SK-N-SH (cell line): Measurements from ENCODE around the gene GPN1. TPM values are rescaled to one million over a fixed set of nuclear protein-coding genes. Genes with fewer than 3 reads are reported as not detected.

ENCODE experiments used
- CTCF ChIA-PET: fragments of 300-600, 350-600 bp; formaldehyde crosslinking; extraction: SDS; loops from one replicate; lab custom pipeline; 2021; lab: Yijun Ruan, JAX
- POLR2A ChIA-PET: fragments of 350-600 bp; sonication (Branson Sonifier 250); formaldehyde crosslinking; extraction: SDS; loops from one replicate; lab custom pipeline; 2020; ENCODE audit warnings: antibody characterized with exemption, inconsistent platforms; lab: Yijun Ruan, JAX
- DNase-seq: peaks from one replicate; pipeline ENCODE4 v3.0.0; 2012
- H2AFZ ChIP-seq: fragments of 200-600 bp; sonication (generic); 2 replicates; pipeline ENCODE4 v1.8.1; 2016; ENCODE audit warnings: antibody characterized with exemption, mild to moderate bottlenecking, low read depth
- H3F3A ChIP-seq: fragments of 200-600 bp; sonication (generic); replicated peaks from 2 replicates; pipeline ENCODE3; 2016; ENCODE audit warnings: antibody characterized with exemption, mild to moderate bottlenecking; ENCODE audit not compliant: insufficient read depth
- H3K27ac ChIP-seq, 2 experiments: fragments of 200-500 bp in 1 of 2; fragments of 200-600 bp in 1 of 2; sonication (Bioruptor generic) in 1 of 2; sonication (generic), shearing (Covaris generic) in 1 of 2; 2 replicates each; pipeline versions ENCODE4 v1.5.1 to v1.6.1; 2014 to 2016; ENCODE audit warnings: low read depth in 2 of 2, inconsistent platforms in 1 of 2, low read length in 1 of 2, mild to moderate bottlenecking in 1 of 2, mixed read lengths in 1 of 2
- H3K27me3 ChIP-seq: fragments of 200-600 bp; sonication (generic), shearing (Covaris generic); 2 replicates; pipeline ENCODE4 v1.6.1; 2016; ENCODE audit warnings: mixed run types; ENCODE audit not compliant: insufficient read depth
- H3K36me3 ChIP-seq, 2 experiments: fragments of 200-500 bp in 1 of 2; fragments of 200-600 bp in 1 of 2; sonication (Bioruptor generic) in 1 of 2; sonication (generic) in 1 of 2; replicated peaks in 1 of 2; 2 replicates each; pipeline versions ENCODE3 to v1.5.1; 2014 to 2016; ENCODE audit warnings: low read length in 1 of 2, mild to moderate bottlenecking in 1 of 2; ENCODE audit not compliant: insufficient read depth in 2 of 2, control insufficient read depth in 1 of 2
- H3K4me1 ChIP-seq, 2 experiments: fragments of 200-500 bp in 1 of 2; fragments of 200-600 bp in 1 of 2; sonication (Bioruptor generic) in 1 of 2; sonication (generic), shearing (Covaris generic) in 1 of 2; 2 replicates each; pipeline versions ENCODE4 v1.5.1 to v1.6.1; 2014 to 2016; ENCODE audit warnings: low read depth in 1 of 2, low read length in 1 of 2, mixed run types in 1 of 2; ENCODE audit not compliant: insufficient read depth in 2 of 2, control insufficient read depth in 1 of 2
- H3K4me2 ChIP-seq: fragments of 200-600 bp; sonication (generic), shearing (Covaris generic); 2 replicates; pipeline ENCODE4 v1.6.1; 2017; ENCODE audit warnings: mixed run types
- H3K4me3 ChIP-seq, 2 experiments: fragments of 200-500 bp in 1 of 2; fragments of 200-600 bp in 1 of 2; sonication (Bioruptor generic) in 1 of 2; sonication (generic), shearing (Covaris generic) in 1 of 2; 2 replicates each; pipeline versions ENCODE4 v1.5.1 to v1.8.1; 2014 to 2016; ENCODE audit warnings: low read depth in 2 of 2, inconsistent platforms in 1 of 2, low read length in 1 of 2, mild to moderate bottlenecking in 1 of 2, mixed read lengths in 1 of 2, moderate library complexity in 1 of 2
- H3K79me2 ChIP-seq: fragments of 200-600 bp; sonication (generic); 2 replicates; pipeline ENCODE4 v1.8.1; 2017; ENCODE audit warnings: mild to moderate bottlenecking; ENCODE audit not compliant: insufficient read depth
- H3K9ac ChIP-seq: fragments of 200-600 bp; sonication (generic); 2 replicates; pipeline ENCODE4 v1.6.1; 2017; ENCODE audit warnings: mixed run types
- H3K9me2 ChIP-seq: fragments of 200-600 bp; sonication (generic); 2 replicates; pipeline ENCODE4 v1.6.1; 2017; ENCODE audit warnings: mixed run types
- H3K9me3 ChIP-seq: fragments of 200-600 bp; sonication (generic); 2 replicates; pipeline ENCODE4 v1.6.1; 2017; ENCODE audit warnings: mixed run types, mild to moderate bottlenecking, moderate library complexity
- H4K20me1 ChIP-seq: fragments of 200-600 bp; sonication (generic); 2 replicates; pipeline ENCODE4 v1.6.1; 2017; ENCODE audit warnings: mild to moderate bottlenecking, mixed run types; ENCODE audit not compliant: insufficient read depth
- CTCF ChIP-seq: fragments of 200-600 bp; sonication (generic); IDR thresholded peaks from 2 replicates; pipeline ENCODE4 v1.6.1; 2017; ENCODE audit warnings: antibody characterized with exemption, mild to moderate bottlenecking, moderate library complexity
- ELF1 ChIP-seq: IDR thresholded peaks from 2 replicates; pipeline ENCODE4 v1.4.0; 2012
- FOSL2 ChIP-seq: IDR thresholded peaks from 2 replicates; pipeline ENCODE4 v1.4.0; 2012; ENCODE audit warnings: low read depth, mild to moderate bottlenecking, moderate library complexity, borderline replicate concordance
- GATA2 ChIP-seq: sonication (generic); formaldehyde crosslinking; IDR thresholded peaks from 2 replicates; pipeline ENCODE4 v1.5.0; 2020; ENCODE audit warnings: mild to moderate bottlenecking, missing genetic modification reagents
- MEF2A ChIP-seq: IDR thresholded peaks from 2 replicates; pipeline ENCODE4 v1.4.0; 2012; ENCODE audit warnings: low read depth, borderline replicate concordance
- NFIC ChIP-seq: IDR thresholded peaks from 2 replicates; pipeline ENCODE4 v1.4.0; 2012; ENCODE audit warnings: borderline replicate concordance
- RCOR1 ChIP-seq: fragments of 150-350 bp; IDR thresholded peaks from 2 replicates; pipeline ENCODE4 v1.6.1; 2017; ENCODE audit warnings: antibody characterized with exemption, low read length
- RFX5 ChIP-seq: IDR thresholded peaks from 2 replicates; pipeline ENCODE4 v1.6.1; 2012; ENCODE audit warnings: mild to moderate bottlenecking, improper control_type of control experiment, low read length
- RXRA ChIP-seq: IDR thresholded peaks from 2 replicates; pipeline ENCODE4 v1.4.0; 2012; ENCODE audit warnings: low read depth, mild to moderate bottlenecking, borderline replicate concordance
- SIN3A ChIP-seq: IDR thresholded peaks from 2 replicates; pipeline ENCODE4 v1.6.1; 2012; ENCODE audit warnings: low read depth, mild to moderate bottlenecking, low read length, moderate library complexity, borderline replicate concordance
- TAF1 ChIP-seq: IDR thresholded peaks from 2 replicates; pipeline ENCODE4 v1.6.1; 2012; ENCODE audit warnings: low read depth, mild to moderate bottlenecking, low read length, moderate library complexity, borderline replicate concordance
- TCF12 ChIP-seq: IDR thresholded peaks from 2 replicates; pipeline ENCODE4 v1.4.0; 2012
- TEAD4 ChIP-seq: IDR thresholded peaks from 2 replicates; pipeline ENCODE4 v1.4.0; 2012; ENCODE audit warnings: mild to moderate bottlenecking, borderline replicate concordance; ENCODE audit not compliant: insufficient read depth
- YY1 ChIP-seq: IDR thresholded peaks from 2 replicates; pipeline ENCODE4 v1.4.0; 2012; ENCODE audit warnings: low read depth, mild to moderate bottlenecking
- ZBTB33 ChIP-seq: IDR thresholded peaks from 2 replicates; pipeline ENCODE4 v1.4.0; 2012; ENCODE audit warnings: low read depth, borderline replicate concordance
- whole genome bisulfite sequencing: methylation state at CpG from one replicate; pipeline ENCODE4 v1.1.6; 2017; ENCODE audit warnings: low lambda C conversion rate; 5-methylcytosine and 5-hydroxymethylcytosine counted together
- polyA plus RNA-seq, 3 experiments: library from polyadenylated mRNA; depleted of rRNA; stranded (reverse); fragments of >200 nt; gene quantifications; 2 replicates each; pipeline ENCODE4 v1.2.3, GENCODE V29; 2012

GPN1 gene
- polyA plus RNA-seq, 1 of the 3 experiments (the other 2 are of a cell fraction) = 74.0 TPM

- Histone ChIP-seq H3K36me3 (peaks cover 67 to 72% of the 10 kb centered on the region in 2 experiments), H3K79me2 (no peaks in the 10 kb centered on the region; the same call in 1 of the 2 replicates), H4K20me1 (no peaks in the 10 kb centered on the region), H3K9me2 (no peaks in the 10 kb centered on the region), H3K9ac (no peak overlapping the region), H3K27ac (no peak overlapping the region), H3F3A (peaks cover 16% of the 10 kb centered on the region), H3K4me2 (no peak overlapping the region), H3K9me3 (no peaks in the 10 kb centered on the region), H3K27me3 (no peaks in the 10 kb centered on the region), H3K4me3 (no peak overlapping the region), H3K4me1 (peaks cover 0 to 2% of the 10 kb centered on the region in 2 experiments; a peak in 1 of 4 replicates), H2AFZ (no peak overlapping the region)
- CTCF ChIA-PET = interaction anchor here (1.0 kb wide), 1 partner anchor 341 kb away, joined by 3 read pairs; no protein-coding TSS in a partner anchor
- POLR2A ChIA-PET = no interaction called here
- DNase-seq = no peak
- TF ChIP-seq RCOR1 (peak; percentile 50; the same call in 1 of the 2 replicates), TCF12 (0 out of 2 replicates have a peak, but pooled peaks have one; percentile 26), GATA2 (CRISPR knock-in tag) (no peak)
These were observed 16.3 kb downstream of the GPN1 start for GRCh38 chr2:27645197-27645596.

- TF ChIP-seq ZBTB33 (no peak), FOSL2 (0 out of 2 replicates have a peak, but pooled peaks have one; percentile 19)
- TF ChIP-seq, all 33 proteins: peak for 1
- Histone ChIP-seq H3K27me3 (no peaks in the 10 kb centered on the region), H3K9me3 (no peaks in the 10 kb centered on the region), H2AFZ (no peak overlapping the region), H3K4me3 (no peak overlapping the region), H4K20me1 (no peaks in the 10 kb centered on the region), H3K36me3 (peaks cover 64 to 73% of the 10 kb centered on the region in 2 experiments), H3K9me2 (no peaks in the 10 kb centered on the region), H3F3A (peaks cover 19% of the 10 kb centered on the region), H3K9ac (no peak overlapping the region), H3K79me2 (no peaks in the 10 kb centered on the region; the same call in 1 of the 2 replicates), H3K4me2 (no peak overlapping the region), H3K27ac (0 out of 4 replicates have a peak overlapping the region, but pooled peaks of 1 of the 2 experiments have one; percentile 15), H3K4me1 (peaks cover 0 to 2% of the 10 kb centered on the region in 2 experiments; a peak in 1 of 4 replicates)
- POLR2A ChIA-PET = no interaction called here
- CTCF ChIA-PET = interaction anchor here (1.2 to 2.2 kb wide), 5 partner anchors 8 to 56 kb away, joined by 3 to 19 read pairs (median 4); partner anchors contain the start of genes SLC4A1AP and SUPT7L
- DNase-seq = no peak
These were observed 18.4 kb downstream of the GPN1 start for GRCh38 chr2:27647289-27647688.

DNA sequence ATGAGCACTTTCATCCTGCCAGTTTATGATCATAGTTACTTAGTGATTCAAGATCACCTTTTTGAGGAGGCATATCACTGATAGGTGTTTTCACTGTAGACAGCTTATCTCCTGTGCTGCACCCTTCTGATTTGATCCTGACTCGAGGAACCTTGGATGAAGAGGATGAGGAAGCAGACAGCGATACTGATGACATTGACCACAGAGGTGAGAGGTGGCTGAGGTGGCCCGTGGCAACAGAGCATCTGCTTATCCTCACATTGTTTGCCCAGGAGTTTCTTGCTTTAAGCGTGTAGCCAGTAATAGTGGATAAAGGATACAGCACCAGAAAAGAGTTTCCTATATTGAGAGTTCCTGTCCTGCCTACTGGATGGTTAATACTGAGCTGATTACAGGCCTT lies 18.9 kb downstream of the GPN1 start:
- H3K27me3 ChIP-seq = no peaks in the 10 kb centered on the region
- H3F3A ChIP-seq = peaks cover 19% of the 10 kb centered on the region
- H3K27ac ChIP-seq = no peak overlapping the region
- H3K4me2 ChIP-seq = no peak overlapping the region
- no peaks in the 10 kb centered on the region for H3K9me2 ChIP-seq
- POLR2A ChIA-PET = no interaction called here
- peaks cover 0 to 2% of the 10 kb centered on the region in 2 experiments; a peak in 1 of 4 replicates for H3K4me1 ChIP-seq
- H2AFZ ChIP-seq = no peak overlapping the region
- H3K36me3 ChIP-seq = peaks cover 68 to 75% of the 10 kb centered on the region in 2 experiments
- no peak for DNase-seq
- CTCF ChIA-PET = interaction anchor here (1.2 to 2.2 kb wide), 4 partner anchors 16 to 56 kb away, joined by 3 to 19 read pairs (median 4); partner anchors contain the start of genes SLC4A1AP and SUPT7L
- H4K20me1 ChIP-seq = no peaks in the 10 kb centered on the region
- no peak overlapping the region for H3K4me3 ChIP-seq
- TF ChIP-seq TAF1 (no peak), FOSL2 (no peak), RFX5 (no peak), RXRA (no peak), MEF2A (no peak), SIN3A (no peak), TEAD4 (no peak), ELF1 (no peak), NFIC (no peak), YY1 (no peak), CTCF (no peak), GATA2 (CRISPR knock-in tag) (no peak)
- no peak overlapping the region for H3K9ac ChIP-seq
- WGBS = 75% methylated on average over 4 of the region's 4 CpGs
- no peaks in the 10 kb centered on the region; the same call in 1 of the 2 replicates for H3K79me2 ChIP-seq
- no peaks in the 10 kb centered on the region for H3K9me3 ChIP-seq
